Vagina (tissue), 2 donors: ENCODE results near the gene ARHGEF28. TPM values are rescaled to one million over a fixed set of nuclear protein-coding genes. Genes with fewer than 3 reads are reported as not detected.

Source experiments
- DNase-seq, 2 donors: peaks; one replicate each; pipeline ENCODE4 v3.0.0-alpha.2; 2017; ENCODE audit errors: extremely low spot score in 2 of 2
- H3K27ac ChIP-seq: fragments of 200-600 bp; sonication (generic); one replicate; pipeline ENCODE4 v1.5.1; 2019
- H3K27me3 ChIP-seq: fragments of 200-600 bp; sonication (generic); one replicate; pipeline ENCODE4 v1.5.1; 2019
- H3K36me3 ChIP-seq, 2 donors: fragments of 200-600 bp; sonication (generic); one replicate each; pipeline ENCODE4 v1.5.1; 2017 to 2019
- H3K4me1 ChIP-seq: fragments of 200-600 bp; sonication (generic); one replicate; pipeline ENCODE4 v1.5.1; 2019
- H3K4me3 ChIP-seq, 2 donors: fragments of 200-600 bp; sonication (generic); 1 replicate in 1 of 2; 2 replicates in 1 of 2; pipeline ENCODE4 v1.5.1; 2016 to 2019
- H3K9me3 ChIP-seq: fragments of 200-600 bp; sonication (generic); one replicate; pipeline ENCODE4 v1.5.1; 2019
- CTCF ChIP-seq, 3 experiments: fragments of 450-650 bp in 2 of 3; fragments of 200-600 bp in 1 of 3; sonication (generic) in 1 of 3; IDR thresholded peaks; one replicate each; pipeline ENCODE4 v1.5.1; 2017 to 2019; ENCODE audit warnings: antibody characterized with exemption in 3 of 3, mild to moderate bottlenecking in 2 of 3, moderate library complexity in 2 of 3
- POLR2A ChIP-seq, 2 donors: fragments of 450-650 bp; IDR thresholded peaks; one replicate each; pipeline ENCODE4 v1.6.1; 2017; ENCODE audit warnings: antibody characterized with exemption in 2 of 2, mild to moderate bottlenecking in 2 of 2, moderate library complexity in 2 of 2
- POLR2AphosphoS5 ChIP-seq, 2 donors: sonication (generic); formaldehyde crosslinking; IDR thresholded peaks; one replicate each; pipeline ENCODE4 v1.9.0; 2017; ENCODE audit warnings: antibody characterized with exemption in 2 of 2, mild to moderate bottlenecking in 2 of 2, low read depth in 1 of 2; ENCODE audit not compliant: insufficient read depth in 1 of 2
- intact Hi-C: fragments of 100-400 bp; cut with DNase I; formaldehyde crosslinking; loops from one replicate; pipeline ENCODE4 v1.15.1; 2023
- total RNA-seq: library from RNA; depleted of rRNA; stranded (reverse); fragments of >200 nt; gene quantifications from one replicate; pipeline ENCODE4 v1.2.3, GENCODE V29; 2016

The ARHGEF28 gene
- total RNA-seq, 1 donor from 2014 or later: 41.0 TPM

- DNase-seq: no peak
- no peaks in the 10 kb centered on the region for H3K27me3 ChIP-seq
- H3K9me3 ChIP-seq: no peaks in the 10 kb centered on the region
- H3K4me1 ChIP-seq: peaks cover 48% of the 10 kb centered on the region
- no peaks in the 10 kb centered on the region for H3K36me3 ChIP-seq
- no peak for TF ChIP-seq POLR2A (IDR thresholded peaks at IDR 0.05)
- no peak for TF ChIP-seq CTCF (IDR thresholded peaks at IDR 0.05)
- TF ChIP-seq POLR2AphosphoS5 (IDR thresholded peaks at IDR 0.05; ENCODE audit: insufficient read depth in 1 of 2, low read depth in 1 of 2): peak in 1 of 2 donors; percentile 88
- intact Hi-C loops: no loop called here
- H3K4me3 ChIP-seq: no peak overlapping the region
- H3K27ac ChIP-seq: peak overlapping the region; percentile 67
These were observed 205.1 kb downstream of the ARHGEF28 start for GRCh38 chr5:73831066-73831465.

- no peak overlapping the region for H3K4me3 ChIP-seq
- H3K9me3 ChIP-seq: no peaks in the 10 kb centered on the region
- DNase-seq: no peak
- H3K4me1 ChIP-seq: peaks cover 33% of the 10 kb centered on the region
- TF ChIP-seq POLR2AphosphoS5 (IDR thresholded peaks at IDR 0.05; ENCODE audit: insufficient read depth in 1 of 2, low read depth in 1 of 2) (no peak), POLR2A (IDR thresholded peaks at IDR 0.05) (no peak), CTCF (IDR thresholded peaks at IDR 0.05) (no peak)
- H3K27me3 ChIP-seq: no peaks in the 10 kb centered on the region
- intact Hi-C loops: no loop called here
- H3K27ac ChIP-seq: no peak overlapping the region
- H3K36me3 ChIP-seq: no peaks in the 10 kb centered on the region
These were observed 208.7 kb downstream of the ARHGEF28 start for GRCh38 chr5:73834693-73835092.

GRCh38 chr5:73835726-73836125 is 209.7 kb downstream of the ARHGEF28 start:
- TF ChIP-seq CTCF (IDR thresholded peaks at IDR 0.05): no peak
- TF ChIP-seq POLR2A (IDR thresholded peaks at IDR 0.05): no peak
- TF ChIP-seq POLR2AphosphoS5 (IDR thresholded peaks at IDR 0.05; ENCODE audit: insufficient read depth in 1 of 2, low read depth in 1 of 2): no peak
- Histone ChIP-seq H3K4me1 (peaks cover 28% of the 10 kb centered on the region), H3K9me3 (no peaks in the 10 kb centered on the region), H3K27me3 (no peaks in the 10 kb centered on the region), H3K27ac (no peak overlapping the region), H3K36me3 (no peaks in the 10 kb centered on the region), H3K4me3 (no peak overlapping the region)
- no peak for DNase-seq
- intact Hi-C loops: no loop called here

DNA sequence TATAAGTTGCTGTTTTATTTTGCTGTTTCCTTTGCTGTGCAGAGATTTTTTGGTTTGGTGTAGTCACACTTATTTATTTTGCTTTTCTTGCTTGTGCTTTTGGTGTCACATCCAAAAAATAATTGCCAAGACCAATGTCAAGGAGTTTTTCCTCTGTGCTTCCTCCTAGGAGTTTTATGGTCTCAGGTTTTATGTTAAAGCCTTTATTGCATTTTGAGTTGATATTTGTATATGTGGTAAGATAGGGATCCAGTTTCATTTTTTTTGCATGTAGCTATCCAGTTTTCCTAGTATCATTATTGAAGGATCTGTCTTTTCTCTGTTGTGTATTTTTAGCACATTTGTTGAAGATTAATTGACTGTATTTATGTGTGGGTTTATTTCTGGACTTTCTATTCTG is 210.6 kb downstream of the ARHGEF28 start:
- Histone ChIP-seq H3K27me3 (no peaks in the 10 kb centered on the region), H3K4me3 (no peak overlapping the region), H3K36me3 (no peaks in the 10 kb centered on the region), H3K27ac (no peak overlapping the region), H3K9me3 (no peaks in the 10 kb centered on the region), H3K4me1 (peaks cover 22% of the 10 kb centered on the region)
- intact Hi-C loops: no loop called here
- no peak for DNase-seq
- TF ChIP-seq POLR2AphosphoS5 (IDR thresholded peaks at IDR 0.05; ENCODE audit: insufficient read depth in 1 of 2, low read depth in 1 of 2) (no peak), CTCF (IDR thresholded peaks at IDR 0.05) (no peak), POLR2A (IDR thresholded peaks at IDR 0.05) (no peak)

DNA sequence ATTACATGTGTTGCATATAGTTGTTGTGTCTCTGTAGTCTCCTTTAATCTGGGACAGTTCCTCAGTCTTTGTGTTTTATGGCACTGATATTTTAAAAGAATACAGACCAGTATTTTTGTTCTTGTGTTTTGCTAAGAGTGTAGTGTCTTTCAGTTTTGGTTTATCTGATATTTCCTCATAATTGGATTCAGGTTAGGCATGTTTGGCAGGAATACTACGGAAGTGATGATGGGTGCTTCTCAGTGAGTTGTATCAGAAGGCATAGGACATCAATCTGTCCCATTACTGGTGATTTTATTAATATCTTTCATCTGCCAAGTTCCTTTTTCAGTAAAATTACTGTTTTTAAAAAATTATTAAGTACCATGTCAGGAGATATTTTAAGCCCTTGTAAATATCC is 212.9 kb downstream of the ARHGEF28 start:
- peaks cover 12% of the 10 kb centered on the region for H3K4me1 ChIP-seq
- H3K27ac ChIP-seq: no peak overlapping the region
- intact Hi-C loops: no loop called here

More for the DNA sequence above, 212.9 kb downstream of the ARHGEF28 start:
- H3K4me3 ChIP-seq: no peak overlapping the region
- H3K9me3 ChIP-seq: no peaks in the 10 kb centered on the region
- DNase-seq: no peak
- no peaks in the 10 kb centered on the region for H3K36me3 ChIP-seq
- H3K27me3 ChIP-seq: no peaks in the 10 kb centered on the region
- TF ChIP-seq POLR2AphosphoS5 (IDR thresholded peaks at IDR 0.05; ENCODE audit: insufficient read depth in 1 of 2, low read depth in 1 of 2) (no peak), CTCF (IDR thresholded peaks at IDR 0.05) (no peak), POLR2A (IDR thresholded peaks at IDR 0.05) (no peak)
